EH (cell line): ENCODE results near the gene AK8.
"Not testable (repeated sequence)": the region's sequence is repeated elsewhere in the genome, so short reads cannot be mapped to it uniquely, and the experiment has no call there.

Source experiments
- DNase-seq: peaks from one replicate; pipeline ENCODE4 v3.0.0-alpha.2; 2015; ENCODE audit warnings: low read depth

AK8 gene

DNA sequence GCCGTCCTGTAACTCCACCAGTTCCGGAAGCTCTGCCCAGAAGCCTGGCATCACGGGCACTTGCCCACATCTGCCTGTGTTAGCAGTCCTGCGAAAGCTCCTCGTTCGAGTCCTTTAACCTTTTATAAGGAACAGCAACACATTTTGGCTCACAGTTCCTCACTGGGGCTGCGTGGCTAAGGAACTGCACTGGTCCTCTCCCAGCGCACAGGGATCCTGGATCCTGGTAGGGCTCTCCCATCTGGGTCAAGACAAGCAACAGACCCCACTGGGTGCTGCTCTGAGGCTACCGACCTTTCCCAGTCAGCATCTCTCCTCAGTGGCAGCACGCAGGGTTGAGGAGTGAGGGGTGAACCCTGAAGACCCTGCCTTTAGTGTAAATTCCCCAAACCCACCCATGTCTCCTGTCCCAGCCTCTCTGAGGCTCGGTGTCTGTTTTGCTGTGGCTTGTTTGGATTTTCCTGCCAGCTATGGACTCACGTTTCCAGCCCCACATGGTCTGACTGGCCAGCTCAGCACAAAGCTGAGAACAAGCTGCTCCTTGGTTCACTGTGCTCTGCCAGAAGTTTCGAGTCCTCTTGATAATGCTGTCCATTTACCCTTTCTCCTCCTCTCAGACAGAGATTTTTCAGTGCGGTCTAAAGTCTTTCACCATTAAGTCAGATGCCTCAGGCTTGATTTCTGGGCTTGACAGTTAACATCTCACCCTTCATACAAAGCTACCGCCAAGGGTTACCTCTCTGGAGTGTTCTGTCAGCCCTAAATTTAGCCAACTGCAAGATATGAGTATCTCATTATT lies 80.0 kb downstream of the AK8 start:
- peak; percentile 48 for DNase-seq

DNA sequence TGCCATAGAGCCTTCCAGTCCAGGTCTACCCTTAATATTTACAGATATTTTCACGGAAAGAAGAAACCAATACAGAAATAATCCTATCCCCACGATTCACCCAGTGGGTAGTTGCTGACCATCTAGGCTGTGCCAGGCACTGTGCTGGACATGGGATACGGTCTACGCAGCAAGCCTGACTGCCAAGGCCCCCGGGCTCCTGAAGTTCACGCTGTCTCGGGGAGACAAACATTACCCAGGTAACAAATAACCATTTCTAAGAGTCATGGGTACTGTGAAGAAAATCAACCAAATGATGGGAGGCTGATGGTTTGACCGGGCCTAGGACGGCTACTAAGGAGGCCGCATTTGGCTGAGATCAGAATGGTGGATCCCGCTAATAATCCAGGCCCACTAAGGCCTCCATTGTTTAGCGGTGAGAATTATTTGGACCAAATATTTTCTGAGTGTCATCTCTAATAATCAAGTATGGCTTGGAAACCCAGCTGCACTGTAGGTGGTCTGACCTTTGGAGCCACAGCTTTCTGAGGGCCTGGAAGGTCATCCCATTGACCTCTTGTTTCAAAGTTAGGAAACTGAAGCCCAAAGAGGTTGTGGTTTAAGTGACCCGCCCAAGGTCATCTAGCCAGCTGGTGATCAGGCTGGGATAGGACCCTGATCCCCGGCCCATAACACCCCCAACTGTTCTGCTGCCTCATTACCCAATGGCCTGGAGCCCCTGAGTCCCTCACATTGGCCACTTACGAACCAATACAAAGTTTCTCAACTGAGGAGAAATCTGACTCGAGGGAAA lies 82.4 kb downstream of the AK8 start:
- no peak for DNase-seq

DNA sequence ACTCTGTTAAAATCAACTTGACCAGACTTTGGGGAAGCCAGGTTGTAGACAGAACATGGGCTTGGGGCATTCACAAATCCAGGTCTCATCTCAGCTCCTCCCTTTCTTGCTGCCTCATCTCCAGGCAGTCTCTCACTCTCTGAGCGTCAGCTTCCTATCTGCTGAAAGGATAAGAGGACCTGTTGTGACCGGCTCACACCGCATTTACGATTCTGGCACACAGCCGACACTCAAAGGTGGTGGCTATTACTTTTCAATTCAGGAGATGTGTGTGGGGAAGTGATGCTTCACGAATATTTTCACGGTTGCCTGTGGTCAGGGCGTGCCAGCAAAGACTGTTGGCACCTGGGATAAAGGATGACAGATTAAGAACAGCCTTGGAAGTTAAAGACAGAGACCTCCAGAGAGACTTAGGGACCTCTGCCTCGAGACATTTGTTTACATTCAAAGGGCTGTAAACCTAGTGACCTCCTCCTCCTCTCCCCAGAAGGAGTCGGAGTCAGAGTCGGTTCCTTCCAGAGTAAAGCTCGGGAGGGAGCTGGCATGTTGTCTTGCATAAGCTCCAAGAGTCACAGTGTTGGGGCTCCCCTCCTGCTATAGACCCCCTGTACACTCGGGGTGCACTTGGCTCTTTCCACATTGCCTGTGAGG lies 83.2 kb downstream of the AK8 start:
- no peak for DNase-seq

DNA sequence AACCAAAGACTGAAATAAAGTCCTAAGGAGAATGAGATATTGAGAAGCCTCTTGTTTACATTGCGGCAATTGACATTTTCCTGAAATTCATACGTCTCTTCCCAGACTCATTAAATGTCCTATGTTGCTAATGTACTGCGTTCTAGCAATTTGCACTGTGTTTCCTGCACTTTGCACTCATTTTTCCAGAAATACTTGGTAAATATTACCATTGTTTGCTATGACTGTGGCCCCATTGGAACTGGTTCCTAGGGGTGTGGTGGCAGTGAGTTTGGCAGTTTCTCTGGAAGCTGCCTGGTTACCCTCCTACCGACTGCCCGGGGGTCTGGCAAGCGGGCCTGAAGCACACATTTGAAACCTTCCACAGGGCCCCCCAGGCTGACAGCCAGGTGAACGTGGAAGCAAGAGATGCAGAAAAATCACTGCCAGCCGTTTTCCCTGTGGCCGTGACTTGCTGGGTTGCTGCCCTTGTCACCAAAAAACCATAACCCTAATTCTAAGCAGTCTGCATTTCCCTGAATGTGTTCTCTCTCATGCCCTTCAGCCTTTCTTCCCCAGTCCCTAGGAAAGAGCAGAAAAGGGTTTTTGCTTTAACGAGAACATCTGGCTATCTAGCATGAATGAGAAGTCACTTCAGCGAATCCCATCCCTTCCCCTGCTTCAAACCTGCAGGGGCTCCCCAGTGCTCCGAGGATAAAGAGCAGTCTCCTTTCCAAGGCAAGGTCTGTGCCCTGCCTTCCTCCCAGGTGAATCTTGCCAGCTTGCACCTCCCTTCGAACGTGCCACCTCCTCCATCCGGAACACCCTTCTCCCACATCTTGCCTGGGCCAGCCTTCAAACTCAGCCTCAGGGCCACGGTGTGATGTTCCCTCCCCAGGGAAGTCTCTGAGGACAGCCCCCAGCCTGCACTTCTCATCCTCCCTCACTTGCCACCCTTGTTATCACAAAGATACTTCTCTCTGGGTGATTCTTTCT lies 84.2 kb downstream of the AK8 start:
- no peak for DNase-seq

DNA sequence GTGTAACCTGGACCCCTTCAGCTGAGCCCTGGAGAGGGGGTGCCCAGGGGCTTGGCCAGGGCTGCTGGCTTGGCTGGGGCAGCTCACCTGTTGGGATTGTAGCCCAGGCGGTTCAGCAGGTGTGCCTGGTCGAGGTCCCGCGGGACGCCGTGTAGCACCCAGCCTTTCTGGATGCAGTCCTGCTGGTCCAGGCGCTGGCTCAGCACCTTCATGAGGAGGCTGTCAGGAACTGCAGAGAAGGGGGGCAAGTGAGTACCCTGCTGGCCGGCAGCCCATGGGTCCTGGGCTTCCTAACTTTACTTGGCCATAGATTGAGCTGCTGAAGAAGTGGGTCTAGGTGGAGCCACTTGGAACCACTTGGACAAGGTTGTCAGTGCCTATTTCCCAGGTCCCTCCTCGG lies 85.5 kb downstream of the AK8 start:
- DNase-seq = no peak

DNA sequence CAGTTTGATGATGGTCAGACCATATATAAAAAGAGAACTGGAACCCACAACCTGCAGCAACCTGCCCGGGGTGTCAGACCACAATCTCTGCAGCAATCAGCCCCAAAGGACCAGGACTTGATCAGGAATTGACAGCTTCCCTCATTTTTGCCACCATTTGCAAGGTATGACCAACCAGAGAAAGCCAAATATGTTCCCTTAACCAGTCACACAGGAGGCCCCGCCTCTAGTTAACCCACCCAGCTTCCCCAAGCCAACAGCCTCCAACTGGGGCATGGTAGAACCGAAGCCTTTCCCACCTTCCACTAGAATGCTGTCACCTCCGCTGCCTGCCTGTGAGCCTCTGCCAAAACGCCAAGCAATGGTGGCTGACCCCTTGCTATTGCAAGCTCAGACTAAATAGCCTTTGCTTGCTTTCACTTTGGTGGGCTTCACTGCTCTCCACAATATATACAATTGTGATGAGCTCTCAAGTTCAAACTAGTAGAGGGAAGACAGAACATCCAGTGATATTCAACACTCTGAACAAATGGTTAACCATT lies 86.3 kb downstream of the AK8 start:
- no peak for DNase-seq

DNA sequence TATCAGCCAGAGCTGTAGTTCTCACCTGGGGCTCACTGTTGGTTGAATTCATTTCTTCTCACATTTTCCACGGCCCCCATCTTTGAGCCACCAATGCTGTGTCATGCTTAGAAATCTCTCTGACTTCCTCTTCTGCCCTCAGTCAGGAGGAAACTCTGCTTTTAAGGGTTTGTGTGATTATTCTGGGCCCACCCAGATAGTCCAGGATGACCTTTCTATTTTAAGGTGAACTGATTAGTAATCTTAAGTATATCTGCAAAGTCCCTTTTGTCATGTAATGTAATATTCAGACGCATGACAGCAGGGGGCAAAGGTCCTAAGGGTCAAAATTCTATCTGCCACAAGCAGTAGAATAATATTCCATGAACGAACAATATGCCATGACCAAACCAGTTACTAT lies 88.4 kb downstream of the AK8 start:
- no peak for DNase-seq

DNA sequence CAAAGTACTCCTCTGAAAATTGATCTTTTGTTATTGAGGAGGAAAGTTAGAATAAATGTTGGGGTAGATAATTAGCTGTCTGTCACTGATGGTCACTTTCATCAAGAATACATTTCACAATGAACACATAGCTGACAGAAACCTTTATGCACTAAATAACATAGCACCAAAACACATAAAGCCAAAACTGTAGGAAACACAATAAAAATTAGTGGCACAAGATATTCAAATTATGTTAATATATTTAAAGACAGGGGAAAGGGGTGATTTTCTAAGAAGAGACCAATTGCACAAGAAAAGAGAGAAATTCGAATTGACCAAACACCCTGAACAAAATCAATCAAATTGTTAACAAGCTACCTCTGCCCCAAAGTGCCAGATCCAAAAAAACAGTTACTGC lies 89.7 kb downstream of the AK8 start:
- no peak for DNase-seq

DNA sequence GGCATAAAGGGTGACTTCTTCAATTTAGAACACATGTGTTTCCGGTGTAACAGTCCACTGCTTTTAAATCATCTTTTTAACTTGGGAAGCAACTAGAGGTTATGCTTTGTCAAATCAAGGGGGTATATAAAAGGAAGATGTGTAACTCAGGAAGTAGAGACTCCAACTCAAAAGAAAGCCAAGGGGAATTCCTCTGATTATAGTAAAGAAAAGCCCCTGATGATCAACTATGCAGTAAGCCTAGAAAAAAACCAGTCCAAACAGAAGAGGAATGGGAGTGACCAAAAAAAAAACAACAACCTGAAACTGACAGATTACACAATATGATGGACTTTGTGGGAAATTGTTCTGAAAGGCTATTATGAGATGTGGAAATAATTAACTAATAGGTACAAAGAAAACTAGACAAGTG lies 90.3 kb downstream of the AK8 start:
- DNase-seq = no peak

DNA sequence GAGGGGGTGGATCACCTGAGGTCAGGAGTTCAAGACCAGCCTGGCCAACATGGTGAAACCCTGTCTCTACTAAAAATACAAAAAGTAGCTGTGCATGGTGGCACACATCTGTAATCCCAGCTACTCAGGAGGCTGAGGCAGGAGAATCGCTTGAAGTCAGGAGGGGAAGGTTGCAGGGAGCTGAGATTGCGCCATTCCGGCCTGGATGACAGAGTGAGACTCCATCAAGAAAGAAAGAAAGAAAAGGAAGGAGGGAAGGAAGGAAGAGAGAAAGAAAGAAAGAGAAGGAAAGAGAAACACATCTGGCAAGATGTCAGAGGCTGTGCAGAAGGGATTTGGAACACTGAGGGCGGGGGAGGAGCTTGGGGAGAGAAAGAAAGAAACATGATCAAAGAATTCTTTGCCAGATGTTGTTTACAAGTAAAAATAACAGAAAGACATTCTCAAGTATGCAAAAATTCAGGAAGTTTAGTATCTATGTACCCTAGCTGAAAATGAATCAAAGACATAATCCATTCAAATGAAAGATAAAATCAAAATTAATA lies 93.7 kb downstream of the AK8 start:
- no peak for DNase-seq

DNA sequence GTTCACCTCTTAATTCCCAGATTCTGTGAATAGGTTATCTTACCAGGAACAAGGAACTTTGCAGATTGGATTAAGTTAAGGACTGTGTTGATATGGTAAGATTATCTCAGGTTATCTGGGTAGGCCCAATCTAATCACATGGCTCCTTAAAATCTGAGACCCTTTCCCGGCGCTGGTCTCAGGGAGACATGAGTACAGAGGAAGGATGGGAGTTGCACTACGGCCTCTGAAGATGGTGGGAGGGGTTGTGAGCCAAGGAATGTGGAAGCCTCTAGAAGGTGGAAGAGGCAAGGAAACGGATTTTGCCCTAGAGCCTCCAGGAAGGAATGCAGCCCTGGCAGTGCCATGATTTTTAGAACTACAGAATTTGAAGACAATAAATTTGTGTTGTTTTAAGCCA lies 95.1 kb downstream of the AK8 start:
- no peak for DNase-seq

DNA sequence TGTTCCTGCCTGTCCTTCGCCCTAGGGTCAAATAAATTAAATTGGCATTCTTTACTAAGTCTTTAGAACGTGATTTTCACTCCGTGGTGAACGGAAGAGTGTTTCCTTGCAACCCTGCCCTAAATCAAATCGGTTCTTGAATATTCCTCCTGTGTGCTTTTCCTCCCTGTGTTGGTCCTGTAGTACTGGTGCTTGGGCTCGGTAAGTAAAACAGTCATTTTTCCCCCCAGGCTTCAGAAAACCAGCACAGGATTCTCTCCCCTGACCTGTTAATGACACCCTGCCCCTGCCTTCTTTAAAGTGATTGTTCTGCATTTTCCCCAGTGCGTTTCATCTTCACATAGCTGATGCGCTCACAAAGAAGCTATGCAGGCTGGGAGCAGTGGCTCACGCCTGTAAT lies 96.0 kb downstream of the AK8 start:
- DNase-seq = no peak

DNA sequence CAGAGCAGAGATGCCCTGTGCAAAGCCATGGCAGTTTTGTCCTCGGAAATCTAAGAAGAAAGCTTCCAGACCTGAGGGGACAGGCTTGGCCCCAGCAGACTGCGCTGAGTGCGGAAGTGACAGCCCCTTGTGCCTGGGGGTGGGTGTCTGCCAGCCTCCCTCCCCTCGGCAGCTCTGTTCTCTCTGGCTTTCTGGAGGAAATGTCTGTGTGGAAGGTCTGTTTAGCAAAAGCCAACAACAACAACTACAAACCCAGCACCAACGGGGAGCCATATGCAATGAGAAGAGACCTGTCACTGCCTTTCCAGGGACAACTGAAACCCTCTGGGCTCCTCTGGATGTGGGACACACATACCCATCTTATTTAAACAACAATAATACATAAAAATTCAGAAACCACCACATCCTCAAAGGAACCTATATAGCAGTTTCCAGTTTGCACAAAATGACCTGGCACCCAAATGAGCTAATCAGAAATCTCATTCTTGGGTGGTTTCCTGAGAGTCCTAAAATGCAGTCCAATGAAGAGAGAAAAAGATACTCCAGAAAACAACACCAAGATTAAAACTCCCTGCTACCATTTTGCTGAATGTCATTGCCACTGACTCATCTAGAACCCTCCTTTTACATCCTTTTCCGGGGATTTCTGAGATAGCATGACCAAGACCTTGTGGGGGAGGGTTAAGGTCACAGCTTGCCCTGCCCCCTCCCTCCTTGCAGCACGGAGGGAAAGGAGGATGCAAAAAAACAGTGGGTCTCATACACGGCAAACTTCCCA lies 97.7 kb downstream of the AK8 start:
- no peak for DNase-seq

DNA sequence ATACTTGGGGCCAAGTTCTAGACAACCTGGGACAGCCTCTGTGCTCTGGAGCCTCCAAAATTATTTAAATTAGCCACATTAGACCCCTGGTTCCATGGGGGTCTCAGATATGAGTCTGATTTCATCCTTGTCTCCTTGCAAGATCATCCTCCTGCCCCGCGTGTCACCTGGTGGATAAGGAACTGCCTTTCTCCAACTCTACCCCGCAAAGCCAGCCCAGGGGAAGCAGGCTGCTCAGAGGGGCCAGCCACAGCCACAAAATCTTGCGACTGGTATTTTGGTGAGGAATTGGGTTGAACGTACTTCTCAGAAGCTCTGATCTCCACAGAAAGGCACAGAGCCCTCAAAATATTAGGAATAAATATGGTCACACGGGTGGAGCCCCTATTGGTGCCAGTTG lies 101.2 kb downstream of the AK8 start:
- DNase-seq = no peak

DNA sequence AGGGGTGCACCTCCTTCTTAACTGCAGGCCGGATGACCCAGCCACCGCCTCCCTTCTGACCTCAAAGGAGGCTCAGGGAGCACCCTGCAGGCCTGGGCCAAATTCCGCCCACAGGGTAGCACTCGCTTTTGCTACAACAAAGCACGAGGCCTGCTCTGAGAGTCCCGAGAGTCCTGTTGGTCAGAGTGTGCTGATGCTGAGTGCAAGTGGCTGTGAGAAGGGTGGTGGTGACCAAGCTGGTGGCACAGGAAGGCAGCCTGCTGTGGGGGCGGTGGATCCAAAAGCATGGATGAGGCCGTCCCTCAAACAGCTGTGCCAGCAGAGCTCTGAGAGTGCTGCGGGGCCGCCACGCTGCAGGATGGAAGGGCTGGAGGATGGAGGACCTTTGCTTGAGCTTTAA lies 101.8 kb downstream of the AK8 start:
- DNase-seq = no peak

DNA sequence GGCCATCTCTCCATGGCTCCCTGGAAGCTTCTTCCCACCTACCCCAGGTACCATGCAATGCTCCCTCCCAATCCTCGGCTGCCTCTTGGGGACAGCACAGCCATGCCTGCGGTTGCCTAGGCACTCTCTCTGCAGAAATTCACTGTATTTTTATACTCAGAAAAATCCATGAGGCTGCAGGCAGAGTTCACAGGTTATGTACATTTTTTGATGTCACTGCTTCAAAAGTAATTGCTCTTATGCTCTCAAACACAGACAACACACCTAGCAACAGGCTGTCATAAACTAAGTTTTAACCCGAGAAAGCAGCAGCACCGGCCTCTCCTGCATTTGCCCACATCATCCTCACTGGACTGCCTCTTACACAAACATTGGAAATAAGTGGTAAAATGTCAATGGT lies 102.4 kb downstream of the AK8 start:
- no peak for DNase-seq

DNA sequence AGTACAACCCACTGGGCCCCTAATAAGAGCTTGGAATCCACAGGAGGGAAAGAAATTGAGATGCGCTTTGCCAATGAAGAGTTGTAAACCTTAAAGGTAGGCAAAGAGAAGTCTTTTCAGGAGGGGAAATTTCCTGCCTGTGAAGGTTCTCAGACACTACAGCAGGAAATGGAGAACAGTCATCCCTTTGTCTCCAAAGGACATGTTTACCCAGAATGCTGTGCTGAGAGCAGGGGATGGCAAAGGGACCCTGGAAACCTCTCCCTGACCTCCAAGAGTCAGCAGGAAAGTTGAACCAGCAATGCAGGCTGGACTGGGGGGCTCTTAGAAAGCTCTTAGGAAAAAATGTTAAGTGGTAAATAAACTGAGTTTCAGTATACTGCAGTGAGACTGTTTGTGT lies 103.2 kb downstream of the AK8 start:
- DNase-seq = no peak

DNA sequence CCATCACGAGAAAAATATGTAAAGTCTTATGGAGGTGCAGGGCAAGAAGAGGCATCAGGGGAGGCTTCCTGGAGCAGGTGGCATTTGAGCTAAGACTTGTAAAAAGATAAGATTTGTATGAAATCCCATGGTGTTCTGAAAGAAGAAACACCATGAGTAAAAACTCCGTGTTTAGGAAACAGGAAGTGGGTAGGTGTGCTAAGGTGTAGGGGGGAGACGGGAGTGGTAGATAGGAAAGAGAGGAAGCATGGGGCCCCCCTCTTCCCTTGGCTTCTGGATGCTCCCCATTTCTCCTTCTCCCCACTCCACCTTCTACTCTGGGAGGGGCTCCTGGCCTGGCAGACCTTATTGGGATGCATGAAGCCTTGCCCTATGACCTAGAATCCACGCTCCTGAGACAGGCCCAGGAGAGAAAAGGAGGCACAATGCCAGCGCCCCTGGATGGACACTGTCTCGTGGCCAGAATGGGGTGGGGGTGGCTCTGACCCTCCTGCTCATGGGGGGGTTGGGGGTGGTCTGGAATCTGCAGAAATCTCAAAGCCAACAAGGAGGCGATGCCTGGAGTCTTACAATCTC lies 104.2 kb downstream of the AK8 start:
- DNase-seq = no peak

DNA sequence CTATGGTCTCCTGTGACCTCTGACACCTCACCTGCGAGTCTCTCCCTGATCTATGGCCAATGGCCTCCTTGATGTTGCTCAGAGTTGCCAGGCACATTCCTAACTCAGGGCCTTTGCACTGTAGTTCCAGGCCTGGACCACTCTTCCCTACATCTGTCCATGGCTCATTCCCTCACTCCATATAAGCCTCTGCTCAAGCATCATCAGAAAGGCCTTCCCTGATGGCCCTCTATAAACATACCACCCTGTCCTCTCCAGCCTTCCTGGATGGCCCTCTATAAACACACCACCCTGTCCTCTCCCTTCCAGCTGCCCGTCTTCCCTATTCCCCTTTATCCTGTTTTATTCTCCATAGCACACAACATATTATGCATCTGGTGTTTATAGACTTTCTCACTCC lies 105.0 kb downstream of the AK8 start:
- no peak for DNase-seq

DNA sequence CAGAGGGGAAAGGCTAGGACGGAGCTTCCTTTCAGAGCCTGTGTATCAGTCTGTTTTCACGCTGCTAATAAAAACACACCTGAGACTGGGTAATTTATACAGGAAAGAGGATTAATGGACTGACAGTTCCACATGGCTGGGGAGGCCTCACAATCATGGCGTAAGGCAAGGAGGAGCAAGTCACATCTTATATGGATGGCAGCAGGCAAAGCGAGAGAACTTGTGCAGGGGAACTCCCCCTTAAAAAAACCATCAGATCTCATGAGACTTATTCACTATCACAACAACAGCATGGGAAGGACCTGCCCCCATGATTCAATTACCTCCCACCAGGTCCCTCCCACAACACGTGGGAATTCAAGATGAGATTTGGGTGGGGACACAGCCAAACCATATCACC lies 106.3 kb downstream of the AK8 start:
- DNase-seq = not testable (repeated sequence)
